Stimulated activated CD8-positive, alpha-beta memory T cell treated with anti-CD3 and anti-CD28 coated beads, Interleukin-2, amount 100 ng/mL, for 48 hours (primary cell): Measurements from ENCODE around the gene LYRM2.

Source experiments
- DNase-seq, 2 donors: peaks; one replicate each; pipeline ENCODE4 v3.0.0-alpha.2; 2020; ENCODE audit warnings: low read depth in 2 of 2

The LYRM2 gene

GRCh38 chr6:89555806-89556205, 82.7 kb downstream of the LYRM2 start:
- DNase-seq, result no peak

DNA sequence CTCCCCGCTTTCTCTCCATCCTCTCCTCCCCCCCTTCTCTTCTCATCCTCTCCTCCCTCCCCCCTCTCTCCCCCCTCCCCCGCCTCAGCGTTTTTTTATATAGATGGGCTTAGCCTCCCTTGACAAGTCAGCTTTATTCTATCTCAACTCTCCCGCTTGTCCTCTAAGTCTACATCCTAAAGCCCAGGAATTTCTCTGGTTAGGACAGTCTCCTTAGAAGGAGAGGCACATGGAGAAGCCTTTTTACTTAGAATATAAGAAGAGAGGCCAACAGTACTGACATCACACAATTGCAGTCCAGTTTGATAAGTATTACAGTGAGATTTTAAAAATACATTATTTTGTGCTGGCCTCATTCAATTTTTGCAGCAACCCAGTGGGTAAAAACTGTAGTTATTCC, 83.5 kb downstream of the LYRM2 start:
- DNase-seq, result no peak

DNA sequence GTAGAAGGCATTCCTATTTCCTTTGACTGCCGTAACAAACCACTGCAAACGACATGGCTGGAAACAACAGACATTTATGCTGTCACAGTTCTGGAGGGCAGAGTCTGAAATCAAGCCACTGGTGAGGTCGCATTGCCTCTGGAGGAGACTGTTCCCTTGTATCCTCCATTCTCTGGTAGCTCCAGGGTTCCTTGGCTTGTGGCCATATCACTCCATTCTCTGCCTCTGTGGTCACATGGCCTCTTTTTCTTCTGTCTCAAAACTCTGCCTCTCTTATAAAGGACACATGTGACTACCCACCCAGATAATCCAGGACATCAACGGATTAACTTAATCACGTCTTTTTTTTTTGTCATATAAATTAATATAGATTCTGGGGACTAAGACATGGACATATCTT, 84.4 kb downstream of the LYRM2 start:
- DNase-seq, result no peak

- no peak for DNase-seq
These were observed 85.1 kb downstream of the LYRM2 start for GRCh38 chr6:89553431-89553830.

DNA sequence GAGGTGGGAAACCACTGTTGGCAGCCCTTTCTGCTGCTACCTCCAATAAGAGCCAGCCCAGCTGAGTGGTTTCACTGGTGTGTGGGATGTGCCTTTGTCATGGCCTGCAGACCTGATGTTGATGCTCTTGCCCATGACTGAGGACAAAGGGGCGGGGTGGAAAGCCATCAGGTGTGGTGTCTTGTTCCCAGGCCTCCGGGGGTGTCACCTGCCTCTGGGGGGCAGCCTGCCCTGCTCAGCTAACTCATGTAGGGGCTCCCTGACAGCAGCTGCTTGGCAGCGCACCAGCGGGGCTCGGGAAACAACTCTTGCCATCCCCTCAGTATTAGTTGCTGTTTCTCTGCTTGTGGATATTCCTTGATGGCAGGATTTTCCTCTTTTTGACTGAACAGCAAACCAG, 91.3 kb downstream of the LYRM2 start:
- DNase-seq, result no peak

DNA sequence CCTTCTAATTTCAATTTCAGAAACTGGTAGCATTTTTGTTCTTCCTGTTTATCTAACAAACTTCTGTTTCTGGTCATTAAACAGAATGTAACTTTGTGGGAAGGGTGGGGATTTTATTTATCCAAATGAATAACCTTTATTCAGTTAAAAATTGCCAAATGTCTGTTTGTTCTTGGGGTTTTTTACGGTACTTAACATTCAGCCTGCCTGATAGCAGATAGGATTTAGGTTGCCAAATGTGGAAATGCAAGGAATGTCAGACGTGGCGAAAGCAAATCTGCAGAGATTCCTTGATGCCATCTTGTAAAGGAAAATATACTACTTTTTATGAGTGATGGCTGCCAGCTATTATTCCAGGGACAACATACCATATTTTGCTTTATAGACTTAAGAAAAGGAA, 95.7 kb downstream of the LYRM2 start:
- DNase-seq, result no peak

GRCh38 chr6:89542081-89542857, 96.3 kb downstream of the LYRM2 start:
- no peak for DNase-seq

GRCh38 chr6:89539779-89540178, 98.8 kb downstream of the LYRM2 start:
- no peak for DNase-seq

DNA sequence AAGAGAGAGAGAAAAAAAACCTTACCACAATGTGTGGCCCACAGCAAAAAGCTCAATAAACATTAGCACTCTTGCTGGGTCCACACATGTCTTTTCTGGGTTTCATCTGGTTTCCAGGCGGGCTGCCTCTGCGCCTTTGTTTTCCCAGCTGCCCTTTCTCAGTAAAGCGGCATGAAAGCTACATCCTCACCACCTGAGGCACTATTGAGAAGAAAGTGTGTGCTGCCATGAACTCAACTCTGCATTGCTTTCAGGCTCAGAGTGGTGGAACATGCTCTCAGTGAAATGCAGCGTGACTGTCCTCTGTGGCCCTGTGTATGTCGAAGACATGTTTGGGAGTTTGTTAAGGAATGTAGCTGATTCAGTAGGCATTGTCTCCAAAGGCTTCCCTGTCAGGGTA, 102.3 kb downstream of the LYRM2 start:
- DNase-seq, result no peak

GRCh38 chr6:89530982-89531381, 107.6 kb downstream of the LYRM2 start:
- no peak for DNase-seq

GRCh38 chr6:89528866-89529265, 109.7 kb downstream of the LYRM2 start:
- DNase-seq, result no peak

DNA sequence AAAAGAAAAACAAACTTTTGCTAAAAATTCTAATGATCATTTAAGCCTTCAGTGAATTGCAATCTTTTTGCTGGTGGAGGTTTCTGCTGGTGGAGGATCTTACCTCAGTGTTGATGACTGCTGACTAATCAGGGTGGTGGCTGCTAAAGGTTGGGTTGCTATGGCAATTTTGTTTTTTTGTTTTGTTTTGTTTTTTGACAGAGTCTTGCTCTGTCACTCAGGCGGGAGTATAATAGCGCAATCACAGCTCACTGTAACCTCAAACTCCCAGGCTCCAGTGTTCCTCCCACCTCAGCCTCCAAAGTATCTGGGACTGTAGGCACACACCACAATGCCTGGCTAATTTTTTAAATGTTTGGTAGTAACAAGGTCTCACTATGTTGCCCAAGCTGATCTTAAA, 110.9 kb downstream of the LYRM2 start:
- no peak for DNase-seq

GRCh38 chr6:89526563-89526869, 112.0 kb downstream of the LYRM2 start:
- no peak for DNase-seq

GRCh38 chr6:89525786-89526562, 112.6 kb downstream of the LYRM2 start:
- no peak for DNase-seq

GRCh38 chr6:89522778-89523177, 115.8 kb downstream of the LYRM2 start:
- no peak for DNase-seq

DNA sequence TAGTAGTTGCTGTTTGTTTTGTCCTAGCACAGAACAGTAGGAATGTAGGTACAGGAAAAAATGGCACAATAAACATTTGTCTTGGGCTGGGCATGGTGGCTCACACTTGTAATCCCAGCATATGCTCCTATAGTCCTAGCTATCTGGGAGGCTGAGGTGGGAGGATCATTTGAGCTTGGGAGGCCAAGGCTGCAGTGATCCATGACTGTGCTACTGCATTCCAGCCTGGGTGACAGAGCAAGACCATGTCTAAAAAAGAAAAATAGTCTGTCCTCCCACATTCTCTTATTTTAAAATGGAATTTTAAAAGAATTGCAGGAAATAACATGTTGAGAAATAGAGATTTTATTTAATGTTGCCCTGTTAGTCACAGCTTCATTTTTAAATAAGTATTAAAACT, 117.8 kb downstream of the LYRM2 start:
- no peak for DNase-seq

- DNase-seq, result no peak
These were observed 120.0 kb downstream of the LYRM2 start for GRCh38 chr6:89518352-89519055.
